Progenitor cell of endocrine pancreas (in vitro differentiated cells): ENCODE measurements around the gene C1QTNF6. TPM values are rescaled to one million over a fixed set of nuclear protein-coding genes. Genes with fewer than 3 reads are reported as not detected.
A peak's percentile ranks its signal among the peaks of the same experiment; 100 is the strongest.

Source experiments
- DNase-seq: peaks from one replicate; pipeline ENCODE4 v3.0.0; 2021; ENCODE audit warnings: low spot score; ENCODE audit not compliant: unreplicated experiment
- H3K27ac Mint-ChIP-seq: 2 replicates; pipeline ENCODE4 v1.8.0; 2021; ENCODE audit warnings: mild to moderate bottlenecking, moderate library complexity, mixed read lengths
- H3K27me3 Mint-ChIP-seq: 2 replicates; pipeline ENCODE4 v1.8.0; 2021; ENCODE audit warnings: mixed read lengths
- H3K36me3 Mint-ChIP-seq: 2 replicates; pipeline ENCODE4 v1.8.0; 2022; ENCODE audit warnings: mixed read lengths; ENCODE audit not compliant: insufficient read depth
- H3K4me1 Mint-ChIP-seq: 2 replicates; pipeline ENCODE4 v1.8.0; 2021; ENCODE audit warnings: low read depth, mixed read lengths
- H3K4me3 Mint-ChIP-seq: 2 replicates; pipeline ENCODE4 v1.8.0; 2021; ENCODE audit warnings: low read depth, mild to moderate bottlenecking, moderate library complexity, mixed read lengths
- H3K9me3 Mint-ChIP-seq: 2 replicates; pipeline ENCODE4 v1.8.0; 2021; ENCODE audit warnings: low read depth, mixed read lengths
- CTCF ChIP-seq: fragments of 200-600 bp; sonication (generic); IDR thresholded peaks from one replicate; pipeline ENCODE4 v1.5.0; 2021; ENCODE audit warnings: antibody characterized with exemption, mild to moderate bottlenecking; ENCODE audit not compliant: unreplicated experiment
- total RNA-seq: library from RNA; stranded (reverse); gene quantifications from 2 replicates; pipeline ENCODE4 v1.2.1, GENCODE V29; 2021

C1QTNF6 gene
- total RNA-seq, 1 donor from 2014 or later, result 14.5 TPM

- no peaks in the 10 kb centered on the region for H3K4me1 Mint-ChIP-seq
- DNase-seq, result no peak
- H3K27me3 Mint-ChIP-seq, result peaks cover 8% of the 10 kb centered on the region
- no peak for TF ChIP-seq CTCF
- no peak overlapping the region for H3K4me3 Mint-ChIP-seq
- H3K27ac Mint-ChIP-seq, result peak overlapping the region; percentile 29
- no peaks in the 10 kb centered on the region for H3K9me3 Mint-ChIP-seq
- no peaks in the 10 kb centered on the region for H3K36me3 Mint-ChIP-seq
These were observed 41.2 kb upstream of the C1QTNF6 start for GRCh38 chr22:37229012-37229804.

GRCh38 chr22:37228106-37229011, 40.3 kb upstream of the C1QTNF6 start:
- no peak for TF ChIP-seq CTCF
- H3K9me3 Mint-ChIP-seq, result no peaks in the 10 kb centered on the region
- H3K27me3 Mint-ChIP-seq, result peaks cover 9% of the 10 kb centered on the region
- no peak for DNase-seq
- no peaks in the 10 kb centered on the region for H3K4me1 Mint-ChIP-seq
- no peaks in the 10 kb centered on the region for H3K36me3 Mint-ChIP-seq
- H3K27ac Mint-ChIP-seq, result no peak overlapping the region
- H3K4me3 Mint-ChIP-seq, result no peak overlapping the region

- TF ChIP-seq CTCF, result no peak
- Mint-ChIP-seq H3K36me3 (no peaks in the 10 kb centered on the region), H3K27ac (no peak overlapping the region)
These were observed 38.5 kb upstream of the C1QTNF6 start for GRCh38 chr22:37226514-37226913.

GRCh38 chr22:37226087-37226486, 38.0 kb upstream of the C1QTNF6 start:
- Mint-ChIP-seq H3K4me3 (no peak overlapping the region), H3K36me3 (no peaks in the 10 kb centered on the region), H3K27ac (no peak overlapping the region), H3K4me1 (no peaks in the 10 kb centered on the region), H3K9me3 (no peaks in the 10 kb centered on the region), H3K27me3 (peaks cover 9% of the 10 kb centered on the region)
- DNase-seq, result no peak
- no peak for TF ChIP-seq CTCF

More at GRCh38 chr22:37226514-37226913, 38.5 kb upstream of the C1QTNF6 start:
- Mint-ChIP-seq H3K9me3 (no peaks in the 10 kb centered on the region), H3K27me3 (peaks cover 9% of the 10 kb centered on the region), H3K4me1 (no peaks in the 10 kb centered on the region), H3K4me3 (no peak overlapping the region)
- no peak for DNase-seq

GRCh38 chr22:37225481-37225880, 37.4 kb upstream of the C1QTNF6 start:
- H3K4me3 Mint-ChIP-seq, result no peak overlapping the region

More at GRCh38 chr22:37225481-37225880, 37.4 kb upstream of the C1QTNF6 start:
- no peak for DNase-seq
- H3K36me3 Mint-ChIP-seq, result no peaks in the 10 kb centered on the region
- peaks cover 6% of the 10 kb centered on the region for H3K27me3 Mint-ChIP-seq
- H3K27ac Mint-ChIP-seq, result no peak overlapping the region
- H3K9me3 Mint-ChIP-seq, result no peaks in the 10 kb centered on the region
- no peaks in the 10 kb centered on the region for H3K4me1 Mint-ChIP-seq
- no peak for TF ChIP-seq CTCF
